HG02852 (cell line): ENCODE results near the gene IRAG1.

Experiments
- ATAC-seq: cut with Tn5 transposase; IDR thresholded peaks from one replicate; pipeline ENCODE4 v1.9.1; 2021; ENCODE audit warnings: mild to moderate bottlenecking, moderate library complexity; ENCODE audit not compliant: unreplicated experiment

Gene IRAG1, protein sequence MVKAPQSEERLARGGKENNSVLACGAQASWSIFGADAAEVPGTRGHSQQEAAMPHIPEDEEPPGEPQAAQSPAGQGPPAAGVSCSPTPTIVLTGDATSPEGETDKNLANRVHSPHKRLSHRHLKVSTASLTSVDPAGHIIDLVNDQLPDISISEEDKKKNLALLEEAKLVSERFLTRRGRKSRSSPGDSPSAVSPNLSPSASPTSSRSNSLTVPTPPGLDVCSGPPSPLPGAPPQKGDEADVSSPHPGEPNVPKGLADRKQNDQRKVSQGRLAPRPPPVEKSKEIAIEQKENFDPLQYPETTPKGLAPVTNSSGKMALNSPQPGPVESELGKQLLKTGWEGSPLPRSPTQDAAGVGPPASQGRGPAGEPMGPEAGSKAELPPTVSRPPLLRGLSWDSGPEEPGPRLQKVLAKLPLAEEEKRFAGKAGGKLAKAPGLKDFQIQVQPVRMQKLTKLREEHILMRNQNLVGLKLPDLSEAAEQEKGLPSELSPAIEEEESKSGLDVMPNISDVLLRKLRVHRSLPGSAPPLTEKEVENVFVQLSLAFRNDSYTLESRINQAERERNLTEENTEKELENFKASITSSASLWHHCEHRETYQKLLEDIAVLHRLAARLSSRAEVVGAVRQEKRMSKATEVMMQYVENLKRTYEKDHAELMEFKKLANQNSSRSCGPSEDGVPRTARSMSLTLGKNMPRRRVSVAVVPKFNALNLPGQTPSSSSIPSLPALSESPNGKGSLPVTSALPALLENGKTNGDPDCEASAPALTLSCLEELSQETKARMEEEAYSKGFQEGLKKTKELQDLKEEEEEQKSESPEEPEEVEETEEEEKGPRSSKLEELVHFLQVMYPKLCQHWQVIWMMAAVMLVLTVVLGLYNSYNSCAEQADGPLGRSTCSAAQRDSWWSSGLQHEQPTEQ

DNA sequence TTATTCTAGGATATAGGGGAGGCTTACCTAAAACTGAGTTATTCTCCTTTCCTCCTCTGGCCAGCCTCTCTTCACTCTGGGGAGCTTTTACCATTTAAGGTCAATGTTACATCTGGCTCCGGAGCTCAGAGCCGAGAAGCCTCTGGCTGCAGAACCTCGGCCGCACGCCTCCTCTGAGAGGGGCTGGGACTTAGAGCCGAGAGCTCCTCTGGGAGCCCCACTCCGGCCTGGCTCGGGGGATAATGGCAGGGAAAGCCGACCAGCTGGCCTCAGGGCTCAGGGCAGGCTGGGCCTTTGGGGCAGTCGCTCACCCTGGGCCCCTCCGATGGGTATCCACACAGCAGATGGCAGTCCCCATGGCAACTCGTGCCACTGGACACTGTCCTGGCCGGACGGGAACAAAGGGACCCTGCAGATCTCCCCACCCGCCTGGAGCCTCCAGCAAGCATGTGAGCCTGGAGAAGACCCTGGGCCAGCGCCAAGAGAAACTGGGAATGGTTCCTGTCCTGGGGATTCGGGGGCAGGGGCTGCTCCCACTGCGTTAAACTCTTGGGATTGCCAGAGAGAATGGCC lies at the start of gene IRAG1:
Gene IRAG1, minus strand, starts transcription at position 247 of the 573 bp plus-strand sequence. Its CDS starts 153 bp downstream, at position 94.
- no peak for ATAC-seq

DNA sequence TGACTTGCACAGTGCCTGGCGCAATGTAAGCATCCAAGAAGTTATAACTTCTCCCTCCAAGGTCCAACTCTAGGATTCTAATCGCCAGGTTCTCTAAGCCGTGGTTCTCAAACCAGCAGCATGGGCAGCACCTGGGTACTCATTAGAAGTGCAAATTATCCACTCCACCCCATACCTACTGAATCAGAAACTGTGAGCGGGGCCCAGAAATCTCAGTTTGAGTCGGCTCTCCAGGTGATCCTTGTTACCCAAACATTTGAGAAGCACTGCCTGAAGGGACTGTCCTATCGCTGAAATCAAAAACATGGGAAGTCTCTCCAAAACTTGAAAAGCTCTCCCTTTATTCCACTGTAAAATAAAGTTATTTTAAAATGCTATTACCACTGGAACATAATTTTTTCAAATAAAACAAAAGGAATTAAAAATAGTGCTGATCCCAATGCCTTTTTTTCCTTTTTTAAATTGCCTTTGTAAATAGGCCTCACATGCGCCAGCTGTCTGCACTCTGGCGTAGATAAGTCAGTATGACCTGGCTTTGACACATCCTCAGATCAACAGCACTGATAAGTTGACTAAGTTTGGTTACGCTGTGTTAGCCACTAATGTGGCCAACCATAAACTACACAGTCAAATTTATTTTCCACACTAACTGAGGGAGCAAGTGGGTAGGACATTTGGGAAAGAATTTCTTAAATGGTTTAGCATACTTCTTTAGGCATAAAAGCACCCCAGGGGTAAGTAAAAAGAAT lies 49.1 kb upstream of the IRAG1 start:
- peak; percentile 55 for ATAC-seq

DNA sequence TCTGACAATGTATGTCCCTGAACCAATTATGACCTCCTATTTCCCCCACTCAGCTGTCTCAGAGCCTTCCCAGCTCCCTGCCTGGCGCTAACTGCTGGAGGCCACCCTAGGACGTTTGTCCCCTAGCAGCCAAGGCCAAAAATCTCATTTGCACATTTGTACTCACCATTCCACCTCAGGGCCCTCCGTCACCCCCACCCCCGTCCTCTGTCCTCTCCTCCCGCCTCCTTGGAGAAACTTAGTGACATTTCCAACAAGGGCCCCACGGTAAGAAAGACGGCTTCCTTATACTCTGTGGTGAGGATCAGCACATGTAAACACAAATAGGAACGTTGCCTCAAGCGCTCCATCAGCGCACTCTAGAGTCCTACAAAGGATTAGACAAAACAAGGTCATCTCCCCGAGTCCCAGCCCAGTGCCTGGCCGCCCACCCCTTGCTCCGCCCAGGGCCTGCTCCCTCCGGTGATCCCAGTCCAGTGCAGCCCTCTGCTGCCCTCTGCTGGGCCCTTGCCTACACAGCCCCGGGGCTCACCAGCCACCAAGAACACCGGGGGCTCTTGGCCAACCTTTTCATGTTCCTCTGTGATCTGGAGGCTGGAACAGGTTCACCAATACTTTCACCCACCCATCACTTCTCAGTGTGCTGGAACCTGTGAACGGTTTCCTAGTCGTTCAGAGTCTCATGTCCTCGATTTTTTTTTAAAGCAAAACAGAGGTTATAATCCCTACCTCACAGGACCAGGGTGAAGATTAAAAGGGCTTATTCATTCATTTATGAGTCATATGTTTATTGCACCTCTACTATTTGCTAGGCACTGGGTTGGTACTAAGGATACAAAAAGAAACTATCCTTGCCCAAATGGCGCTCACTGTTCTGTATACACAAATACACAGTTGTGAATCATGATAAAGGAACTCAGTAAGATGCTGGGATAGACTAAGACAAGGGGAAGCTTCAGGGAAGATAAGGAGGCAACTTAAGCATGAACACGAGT lies 42.2 kb upstream of the IRAG1 start:
- peak; percentile 98 for ATAC-seq

DNA sequence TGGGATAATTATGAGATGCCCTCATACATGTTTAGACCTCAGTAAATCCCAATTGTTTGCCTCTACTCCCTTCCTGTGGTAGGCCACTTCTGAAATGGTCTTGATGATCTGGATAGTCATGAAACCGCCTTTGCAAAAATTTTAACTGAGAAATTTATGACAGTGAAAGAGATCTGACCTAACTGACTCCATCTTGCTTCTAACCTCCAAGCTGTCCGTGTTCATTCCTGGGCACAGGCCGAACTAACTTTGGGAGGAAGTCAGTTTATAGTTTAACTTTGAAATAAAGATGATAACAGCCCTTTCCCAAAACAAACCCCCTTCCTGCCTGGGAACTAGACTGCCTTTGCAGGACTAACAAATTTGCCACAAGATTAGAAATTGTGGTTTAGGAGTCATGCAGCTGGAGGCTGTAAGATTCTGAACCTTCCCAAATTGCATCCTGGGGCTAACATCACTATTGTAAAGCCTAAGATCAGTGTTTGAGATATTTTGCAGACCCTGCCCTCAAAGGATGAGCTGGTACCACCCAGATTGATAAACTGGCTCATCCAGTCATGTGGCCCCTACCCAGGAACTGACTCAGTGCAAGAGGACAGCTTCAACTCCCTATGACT lies 37.6 kb upstream of the IRAG1 start:
- no peak for ATAC-seq

DNA sequence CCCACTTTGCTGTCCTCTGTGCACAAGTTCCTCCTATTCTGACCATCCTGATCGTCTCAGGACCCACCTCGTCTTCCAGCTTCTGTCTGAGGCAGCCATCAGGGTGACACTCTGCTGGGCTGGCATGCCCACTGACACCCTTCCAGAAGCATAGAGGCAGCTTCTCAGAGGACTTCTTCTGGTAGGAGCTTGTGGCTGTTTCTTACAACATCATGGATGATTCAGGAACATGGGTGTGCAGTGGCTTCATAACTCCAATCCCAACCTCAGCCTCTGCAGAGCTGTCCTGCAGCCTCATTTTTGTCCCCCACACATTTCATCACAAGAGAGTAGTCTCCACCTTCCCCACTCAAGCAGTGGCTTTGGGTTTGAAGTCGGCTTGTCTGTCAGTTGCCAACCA lies 36.6 kb upstream of the IRAG1 start:
- no peak for ATAC-seq

DNA sequence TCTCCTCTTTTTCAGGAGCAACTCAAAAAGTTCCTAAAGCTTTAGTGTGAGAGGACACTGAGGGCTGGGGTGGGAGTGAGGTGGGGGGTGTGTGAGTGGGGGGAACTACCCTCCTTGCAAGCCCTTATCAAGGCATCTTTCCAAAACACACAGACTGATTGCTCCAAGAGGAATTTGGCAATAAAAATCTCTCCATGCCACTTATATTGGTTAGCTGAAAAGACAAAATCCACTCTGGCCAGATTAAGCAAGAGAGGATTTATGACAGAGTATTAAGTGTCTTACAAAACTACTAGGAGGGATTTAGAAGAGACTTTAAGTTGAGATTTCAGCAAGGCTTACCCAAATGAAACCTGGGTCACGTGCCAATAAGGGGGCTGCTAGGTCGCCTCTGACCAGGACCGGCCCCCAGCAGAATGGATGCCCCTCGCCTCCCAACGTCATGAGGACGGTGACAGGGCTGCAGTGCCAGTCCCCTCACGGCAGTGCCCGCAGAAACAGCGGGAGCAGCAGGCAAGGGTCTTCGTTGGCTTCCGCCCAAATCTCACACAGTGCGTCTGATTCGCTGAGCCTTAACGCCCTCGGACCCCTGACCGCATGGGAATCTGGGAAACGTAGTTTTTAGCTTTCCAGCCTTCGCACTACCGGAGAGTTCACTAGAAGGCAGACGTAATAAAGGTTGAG lies 35.4 kb upstream of the IRAG1 start:
- no peak for ATAC-seq

DNA sequence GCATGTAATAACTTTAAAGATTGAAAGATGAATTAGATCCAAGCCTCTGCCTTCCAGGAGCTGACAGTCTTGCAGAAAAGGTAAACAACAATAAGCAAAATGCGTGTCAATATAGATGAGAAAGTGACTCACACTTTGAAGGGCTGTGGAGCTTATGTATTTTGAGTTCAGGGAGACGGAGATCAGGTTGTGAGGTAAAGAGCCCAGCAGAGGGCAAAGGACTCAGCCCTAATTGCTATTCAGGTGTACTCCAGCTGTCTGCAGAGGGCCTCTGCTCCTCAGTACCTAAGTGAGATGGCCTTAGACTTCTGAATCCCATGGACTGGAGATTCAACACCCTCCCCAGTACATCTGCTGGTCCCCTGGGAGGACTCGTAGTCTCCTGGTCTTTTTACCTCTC lies 34.6 kb upstream of the IRAG1 start:
- ATAC-seq = no peak

DNA sequence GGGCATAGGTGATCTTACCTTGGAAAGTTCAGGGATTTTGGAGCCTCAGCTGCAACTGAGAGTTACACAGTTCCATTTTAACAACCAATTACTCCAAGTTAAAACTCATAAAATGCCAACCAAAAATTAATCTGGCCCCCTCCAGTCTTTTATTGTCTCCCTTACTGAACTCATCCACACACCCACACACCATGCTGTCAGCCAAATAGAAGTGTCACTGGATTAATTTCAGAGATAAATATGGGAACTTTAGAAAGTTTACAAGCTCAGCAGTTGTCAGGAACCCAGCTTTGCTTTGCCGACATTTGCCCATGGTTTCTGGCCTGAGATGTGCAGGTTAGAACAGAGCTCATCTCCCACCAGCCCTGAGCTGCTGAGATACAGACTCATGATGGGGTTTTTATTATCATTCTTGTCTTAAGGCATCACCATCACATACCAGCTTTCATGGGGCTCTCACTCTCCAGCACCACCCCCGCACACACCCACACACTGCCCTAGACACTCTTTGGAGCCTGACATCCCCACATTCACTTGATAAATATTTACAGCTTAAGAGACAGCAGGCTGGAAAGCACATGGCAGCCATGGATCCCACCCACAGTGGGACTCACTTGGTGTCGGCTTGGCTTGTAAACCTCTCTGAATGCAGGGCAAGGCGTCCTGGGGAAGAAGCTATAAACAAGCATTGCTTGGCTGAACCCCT lies 33.7 kb upstream of the IRAG1 start:
- ATAC-seq = no peak

DNA sequence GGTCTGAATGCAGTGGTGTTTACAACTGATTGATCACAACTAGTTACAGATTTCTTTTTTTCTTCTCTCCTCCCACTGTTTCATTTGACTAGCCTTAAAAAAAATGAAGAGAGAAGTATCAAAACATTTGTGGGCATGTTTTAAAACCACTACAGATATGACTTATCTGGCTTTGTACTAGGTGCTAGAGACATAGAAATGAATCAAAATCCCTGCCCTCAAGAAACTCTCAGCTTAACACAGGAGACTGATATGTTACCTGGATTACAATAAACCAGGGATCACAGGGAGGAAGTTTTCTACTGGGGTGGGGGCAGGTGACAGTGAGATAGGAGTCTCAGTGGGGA lies 32.3 kb upstream of the IRAG1 start:
- ATAC-seq = no peak

DNA sequence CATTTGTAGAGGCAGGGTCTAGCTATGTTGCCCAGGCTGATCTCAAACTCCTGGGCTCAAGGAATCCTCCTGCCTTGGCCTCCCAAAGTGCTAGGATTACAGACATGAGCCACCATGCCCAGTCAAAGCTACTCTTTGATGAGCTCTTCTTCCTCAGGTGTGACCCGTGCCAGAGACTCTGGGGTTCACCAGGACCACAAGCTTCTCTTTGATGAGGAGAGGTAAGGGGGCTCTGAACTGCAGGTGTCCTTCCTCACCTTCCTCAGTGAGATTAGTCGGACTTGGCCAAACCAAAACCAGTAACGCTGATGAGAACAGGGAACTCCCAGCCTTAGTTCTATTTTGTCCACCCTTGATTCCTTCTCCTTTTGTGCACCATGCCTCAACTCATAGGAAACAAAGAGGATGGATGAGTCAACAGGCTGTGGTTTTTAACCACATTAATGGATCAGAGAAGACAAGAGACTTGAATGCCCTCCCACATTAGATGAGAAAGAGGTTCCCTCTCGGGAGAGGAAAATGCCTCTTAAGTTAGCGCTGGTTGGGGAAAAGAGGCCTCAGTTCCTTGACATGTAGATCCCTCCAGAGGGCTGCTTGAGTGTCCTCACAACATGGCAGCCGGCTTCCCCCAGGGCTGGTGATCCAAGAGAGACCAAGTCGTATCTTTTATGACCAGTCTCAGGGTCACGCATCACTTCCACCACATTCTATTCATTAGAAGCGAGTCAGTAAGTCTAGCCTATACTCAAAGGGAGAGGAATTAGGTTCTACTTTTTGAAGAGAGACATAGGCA lies 31.8 kb upstream of the IRAG1 start:
- ATAC-seq = no peak

DNA sequence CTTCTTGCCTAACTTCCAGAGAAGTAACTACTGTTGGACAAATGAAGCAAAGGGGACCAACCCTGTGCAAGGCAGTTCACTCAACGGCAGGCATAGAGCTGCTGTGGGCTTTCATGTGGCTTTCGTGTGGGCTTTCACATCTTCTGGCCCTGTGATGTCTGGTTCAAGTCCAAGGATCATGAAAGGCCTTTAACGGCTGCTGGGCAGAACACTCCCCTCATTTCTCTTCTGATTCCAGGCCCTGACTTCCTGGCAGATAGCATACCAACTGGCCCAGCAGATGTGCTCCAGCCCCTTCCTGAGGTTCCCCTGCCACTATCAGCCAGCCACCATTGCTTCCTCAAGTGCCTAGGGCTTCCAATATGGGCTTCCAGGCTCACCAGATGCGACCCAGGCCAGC lies 28.8 kb upstream of the IRAG1 start:
- no peak for ATAC-seq

DNA sequence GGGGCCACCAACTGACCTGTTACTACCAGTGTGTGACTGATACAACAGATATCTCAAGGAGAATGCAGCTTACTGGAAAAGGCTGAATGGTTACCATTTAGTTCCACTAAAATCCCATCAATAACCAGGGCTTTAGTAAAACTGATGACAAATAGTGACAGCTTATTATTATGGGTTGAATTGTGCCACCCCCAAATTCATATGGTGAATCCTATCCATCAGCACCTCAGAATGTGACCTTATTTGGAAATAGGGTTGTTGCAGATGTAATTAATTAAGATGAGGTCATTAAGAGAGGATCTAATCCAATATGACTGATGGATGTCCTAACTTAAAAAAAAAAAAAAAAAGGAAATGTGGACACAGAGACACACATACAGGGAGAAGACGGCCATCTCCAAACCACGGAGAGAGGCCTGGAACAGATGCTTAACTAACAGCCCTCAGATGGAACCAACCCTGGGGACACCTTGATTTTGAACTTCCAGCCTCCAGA lies 27.4 kb upstream of the IRAG1 start:
- no peak for ATAC-seq

DNA sequence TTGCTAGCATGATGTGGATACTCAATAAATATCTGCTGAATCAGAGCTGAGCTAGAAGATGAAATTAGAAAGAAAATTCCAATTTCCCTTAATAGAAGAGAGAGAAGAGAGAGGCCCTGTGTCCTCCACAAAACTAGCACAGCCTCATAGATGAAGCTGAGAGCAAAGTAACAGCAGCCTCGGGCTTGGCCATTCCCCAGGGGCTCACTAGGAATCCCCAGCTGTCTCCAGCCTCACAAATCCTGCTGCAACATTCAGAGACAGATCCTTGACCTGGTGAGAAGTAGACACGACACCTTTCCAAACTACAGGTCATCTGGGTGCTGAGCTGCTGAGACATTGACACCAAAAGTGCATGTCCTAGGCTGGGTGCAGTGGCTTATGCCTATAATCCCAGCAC lies 26.1 kb upstream of the IRAG1 start:
- ATAC-seq = no peak

DNA sequence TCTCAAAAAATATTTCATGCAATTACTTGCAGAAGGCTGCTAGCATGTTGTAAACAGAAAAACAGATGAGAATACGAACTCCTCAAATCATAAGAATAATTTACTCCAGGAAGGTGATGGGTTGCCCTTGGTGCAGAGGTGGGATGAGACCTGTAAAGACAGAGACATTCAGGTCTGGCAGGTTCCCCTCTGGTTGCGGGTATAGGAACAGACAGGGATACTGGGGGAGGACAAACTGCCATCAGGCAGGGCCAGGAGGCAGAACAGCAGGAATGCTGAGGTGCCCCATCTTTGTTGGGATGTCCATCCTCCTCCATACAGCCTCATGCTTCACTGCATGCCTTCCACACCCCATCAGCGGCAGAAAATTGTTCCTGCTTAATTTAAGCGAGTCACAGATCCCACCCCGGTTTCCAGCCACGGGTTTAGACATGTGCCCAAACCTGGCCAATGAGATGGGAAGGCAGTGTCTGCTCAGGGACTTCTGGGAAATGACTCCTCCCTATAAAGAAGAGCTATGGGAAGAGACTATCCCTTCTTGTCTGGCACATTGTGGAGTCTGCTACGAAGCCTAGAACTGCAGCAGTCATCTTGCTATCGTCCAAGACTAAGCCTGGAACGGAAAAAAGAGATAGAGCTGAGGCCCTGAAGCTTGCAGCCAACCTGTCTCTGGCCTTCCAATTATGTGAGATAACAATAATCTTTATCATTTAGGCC lies 23.1 kb upstream of the IRAG1 start:
- no peak for ATAC-seq

DNA sequence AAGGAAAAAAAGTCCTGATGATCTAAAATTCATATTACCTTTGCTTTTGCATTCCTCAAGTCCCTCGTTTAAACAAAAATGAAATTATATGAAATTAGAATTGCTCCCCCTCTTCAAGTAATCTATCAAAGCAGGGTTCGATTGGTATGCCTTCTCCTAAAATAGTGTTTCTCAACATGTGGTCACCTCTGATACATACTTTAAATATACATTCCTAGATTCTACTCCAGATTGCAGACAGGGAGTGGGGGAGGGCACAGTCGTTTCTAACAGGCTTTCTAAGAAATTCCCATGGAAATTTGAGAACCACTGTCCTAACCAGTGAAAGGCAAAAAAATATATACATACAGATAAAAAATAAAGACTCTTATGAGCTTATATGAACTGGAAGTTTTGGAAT lies 22.6 kb upstream of the IRAG1 start:
- ATAC-seq = no peak

DNA sequence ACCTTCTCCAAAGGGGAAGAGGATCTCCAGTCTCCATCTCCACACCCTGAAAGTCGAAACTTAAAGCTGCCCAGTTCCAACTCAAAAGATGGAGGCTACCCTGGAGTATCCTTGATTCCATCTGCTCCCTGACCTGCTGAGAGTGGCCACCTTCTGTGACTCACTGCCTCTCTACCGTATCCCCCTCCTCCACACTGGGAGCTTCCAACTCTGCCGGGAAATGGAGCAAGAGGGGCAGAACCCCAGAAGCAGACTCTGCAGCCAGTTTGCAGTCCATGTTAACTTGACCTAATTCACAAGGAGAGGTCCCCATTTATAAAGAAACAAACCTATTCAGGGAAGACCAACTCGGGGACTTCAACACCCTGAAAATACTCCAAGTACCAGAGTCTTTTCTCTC lies 22.0 kb upstream of the IRAG1 start:
- ATAC-seq = no peak
